A172 (cell line): Measurements from ENCODE around the gene APBA2. TPM values are rescaled to one million over a fixed set of nuclear protein-coding genes. Genes with fewer than 3 reads are reported as not detected.
"Not testable (repeated sequence)": the region's sequence is repeated elsewhere in the genome, so short reads cannot be mapped to it uniquely, and the experiment has no call there.

Source experiments
- DNase-seq: peaks from one replicate; pipeline ENCODE4 v3.0.0-alpha.2; 2015; ENCODE audit warnings: low spot score
- total RNA-seq: library from RNA; depleted of rRNA; stranded (reverse); fragments of >200 nt; shearing (Covaris generic); gene quantifications from 2 replicates; pipeline ENCODE4 v1.2.3, GENCODE V29; 2014

APBA2 gene
- total RNA-seq, 1 experiment from 2014 or later: 34.8 TPM

GRCh38 chr15:28997791-28998190 lies 112.0 kb downstream of the APBA2 start:
- DNase-seq: no peak

DNA sequence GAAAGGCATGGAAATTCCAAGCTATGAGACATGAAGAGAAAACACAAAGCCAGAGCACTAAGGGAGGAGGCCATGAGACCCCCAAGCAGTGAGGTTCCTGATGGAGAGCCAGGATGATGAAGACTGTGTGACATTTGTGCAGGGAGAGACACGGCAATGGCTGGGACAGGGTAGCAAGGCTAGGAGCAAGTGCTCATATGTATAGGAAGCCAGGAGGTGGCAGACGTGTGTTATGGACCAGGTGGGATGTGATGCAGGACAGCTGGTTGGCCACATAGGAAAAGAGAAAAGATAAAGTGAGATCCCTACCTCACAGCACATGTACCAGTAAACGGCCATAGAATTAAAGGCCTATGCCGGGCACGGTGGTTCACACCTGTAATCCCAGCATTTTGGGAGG lies 112.7 kb downstream of the APBA2 start:
- no peak for DNase-seq

GRCh38 chr15:29003191-29003839 lies 117.5 kb downstream of the APBA2 start:
- DNase-seq: no peak

DNA sequence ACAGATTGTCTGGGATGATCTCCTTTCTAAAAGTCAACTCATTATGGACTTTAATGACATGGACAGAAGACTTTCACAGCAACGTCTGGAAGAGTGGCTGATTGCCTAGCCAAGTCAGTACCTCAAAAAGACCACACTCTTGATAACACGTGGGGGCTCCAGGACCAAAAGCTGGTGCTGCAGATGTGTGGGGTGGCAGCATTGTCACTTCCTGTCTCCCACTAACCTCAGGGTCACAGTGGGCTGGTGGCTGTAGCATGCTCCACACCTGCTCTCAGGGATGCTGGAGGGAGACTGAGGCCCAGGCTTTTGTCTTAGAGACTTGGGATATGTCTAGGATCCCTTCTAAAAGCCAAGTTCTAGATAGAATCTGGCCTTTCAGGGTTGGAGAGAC lies 118.1 kb downstream of the APBA2 start:
- no peak for DNase-seq

GRCh38 chr15:29005931-29006330 lies 120.2 kb downstream of the APBA2 start:
- DNase-seq: no peak

DNA sequence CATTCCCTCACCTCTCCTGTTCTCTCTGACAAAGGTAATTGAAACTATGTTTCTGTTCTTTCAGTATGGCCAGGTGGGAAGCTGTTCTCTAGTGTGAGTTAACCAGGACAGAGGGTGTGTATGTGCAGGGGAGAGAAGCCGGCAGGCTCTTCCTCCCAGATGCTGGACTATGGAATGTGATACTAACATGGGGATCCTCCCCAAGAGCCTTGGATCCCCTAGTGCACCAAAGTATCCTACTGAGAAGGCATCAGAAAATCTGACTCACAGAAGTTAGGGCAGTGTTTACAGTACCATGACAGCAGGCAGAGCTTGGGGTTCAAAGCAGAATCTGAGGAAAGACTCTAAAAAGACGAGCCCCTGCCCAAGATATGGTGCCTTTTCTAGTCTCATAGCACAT lies 123.1 kb downstream of the APBA2 start:
- no peak for DNase-seq

DNA sequence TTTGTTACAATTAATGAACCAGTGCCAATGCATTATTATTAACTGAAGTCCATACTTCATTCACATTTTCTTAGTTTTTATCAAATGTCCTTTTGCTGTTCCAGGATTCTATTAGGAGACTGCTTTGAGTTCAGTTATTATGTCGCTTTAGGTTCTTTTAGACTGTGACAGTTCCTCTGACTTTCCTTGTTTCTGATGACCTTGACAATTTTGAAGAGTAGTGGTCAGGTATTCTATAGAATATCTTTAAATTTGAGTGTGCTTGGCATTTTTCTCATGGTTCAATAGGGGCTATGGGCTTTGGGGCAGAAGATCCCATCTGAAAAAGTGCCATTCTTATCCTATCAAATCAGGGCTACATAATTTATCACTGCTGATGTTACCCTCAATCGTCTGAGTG lies 126.3 kb downstream of the APBA2 start:
- DNase-seq: no peak

DNA sequence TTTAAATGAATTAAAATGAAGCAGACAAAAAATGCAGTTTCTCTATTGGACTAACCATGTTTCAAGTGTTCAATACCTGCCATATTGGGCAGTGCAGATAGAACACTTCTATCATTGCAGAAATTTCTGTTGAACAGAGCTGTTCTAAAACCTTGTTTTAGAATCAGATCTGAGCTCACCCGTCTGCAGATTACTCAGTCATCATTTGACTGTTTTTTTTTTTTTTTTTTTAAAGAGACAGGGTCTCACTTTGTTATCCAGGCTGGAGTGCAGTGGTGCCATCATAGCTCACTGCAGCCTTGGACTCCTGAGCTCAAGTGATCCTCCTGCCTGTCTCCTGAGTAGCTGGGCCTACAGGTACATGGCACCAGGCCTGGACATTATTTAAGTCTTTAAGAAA lies 128.7 kb downstream of the APBA2 start:
- no peak for DNase-seq

DNA sequence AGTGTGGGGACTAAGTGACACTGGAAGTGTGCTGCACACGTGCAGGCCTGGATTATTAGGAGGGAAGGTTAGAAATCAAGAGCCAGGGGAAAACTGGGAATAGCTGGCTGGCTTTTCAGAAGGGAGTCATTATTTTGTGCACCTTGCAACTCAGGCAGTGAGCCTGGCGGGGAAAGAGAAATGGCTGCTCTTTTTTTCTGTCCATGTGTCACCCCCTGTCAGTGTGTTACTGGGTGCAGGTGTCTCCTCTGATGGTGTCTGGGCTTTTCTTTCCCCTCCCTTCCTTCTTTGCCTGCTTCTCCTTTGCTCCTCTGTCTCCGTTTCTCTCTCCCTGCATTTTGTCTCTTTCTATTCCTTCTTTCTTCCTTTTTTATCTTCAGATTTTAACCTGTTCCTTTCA lies 130.7 kb downstream of the APBA2 start:
- no peak for DNase-seq

DNA sequence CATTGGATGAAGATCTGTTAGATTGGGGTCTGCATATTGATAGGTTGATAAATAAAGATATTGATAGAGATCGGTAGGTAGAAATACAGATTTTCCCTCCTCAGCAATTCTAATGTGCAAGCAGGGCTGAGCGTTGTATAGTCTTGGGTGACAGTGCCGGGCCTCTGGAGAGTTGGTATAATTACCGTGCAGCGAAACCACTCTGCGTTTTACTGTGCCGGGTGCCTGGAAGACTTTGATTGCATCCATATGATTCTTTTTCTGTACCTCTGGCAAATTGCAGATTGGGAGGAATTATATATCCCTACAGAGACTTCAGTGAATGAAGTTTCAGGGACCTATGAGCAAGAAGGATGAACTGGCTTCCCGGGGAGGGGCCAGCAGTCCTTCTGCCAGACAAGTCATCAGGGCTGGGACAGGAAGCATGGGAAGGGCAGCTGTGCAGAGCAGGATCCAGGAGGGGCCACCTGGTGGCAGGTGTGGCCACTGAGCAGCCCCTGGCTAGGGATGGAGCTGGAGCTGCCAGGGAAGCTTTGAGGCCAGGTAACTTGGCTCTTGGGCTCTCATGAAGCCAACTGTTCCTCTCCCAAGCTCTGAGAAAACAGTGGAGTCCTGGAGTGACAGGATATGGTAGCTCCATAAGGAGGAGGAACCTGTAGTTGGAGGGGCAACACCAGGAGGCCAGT lies 132.5 kb downstream of the APBA2 start:
- no peak for DNase-seq

DNA sequence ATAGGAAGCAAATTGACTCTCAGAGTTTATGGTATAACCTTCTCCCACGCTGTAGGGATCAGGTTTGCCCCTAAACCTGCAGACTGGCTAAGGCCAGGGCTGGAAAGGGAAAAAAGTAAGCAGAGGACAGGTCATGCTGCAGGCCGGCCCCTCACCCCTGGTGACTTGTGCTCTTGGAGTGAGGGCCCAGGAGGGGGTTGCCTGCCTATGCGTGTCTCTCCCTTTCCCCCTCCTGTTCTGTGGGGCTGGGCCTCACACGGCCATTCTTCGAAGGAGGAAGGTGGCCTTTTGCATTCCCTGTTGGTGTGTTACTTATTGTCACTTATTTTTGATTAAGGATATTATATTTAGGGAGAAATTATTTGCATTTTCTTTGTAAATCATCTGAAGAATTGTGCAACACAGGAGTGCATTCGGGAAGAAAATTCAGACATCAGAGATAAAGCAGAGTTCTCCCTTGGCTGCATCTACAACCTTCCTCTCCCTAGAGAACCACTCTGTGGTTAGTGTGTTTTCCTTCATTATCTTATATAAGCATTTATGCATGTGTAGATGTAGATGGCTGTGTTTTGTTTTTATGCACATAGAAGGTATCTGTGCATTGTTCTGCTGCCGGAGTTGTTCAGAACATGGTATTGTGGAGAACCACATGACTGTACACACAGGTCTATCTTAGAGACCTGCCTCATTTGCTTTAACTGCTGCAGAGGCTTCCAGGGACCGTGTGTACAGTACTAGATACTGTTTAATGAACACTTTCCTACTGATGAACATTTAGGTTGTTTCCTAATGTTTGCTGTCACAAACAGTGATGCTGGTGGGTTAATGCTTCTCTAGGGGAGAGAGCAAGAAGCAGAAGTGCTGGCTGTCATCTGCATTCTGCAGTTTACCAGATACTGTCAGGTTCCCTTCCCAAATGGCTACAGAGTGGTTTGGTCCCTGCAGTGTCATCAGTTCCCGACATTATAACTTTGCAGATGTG lies 133.5 kb downstream of the APBA2 start:
- no peak for DNase-seq

DNA sequence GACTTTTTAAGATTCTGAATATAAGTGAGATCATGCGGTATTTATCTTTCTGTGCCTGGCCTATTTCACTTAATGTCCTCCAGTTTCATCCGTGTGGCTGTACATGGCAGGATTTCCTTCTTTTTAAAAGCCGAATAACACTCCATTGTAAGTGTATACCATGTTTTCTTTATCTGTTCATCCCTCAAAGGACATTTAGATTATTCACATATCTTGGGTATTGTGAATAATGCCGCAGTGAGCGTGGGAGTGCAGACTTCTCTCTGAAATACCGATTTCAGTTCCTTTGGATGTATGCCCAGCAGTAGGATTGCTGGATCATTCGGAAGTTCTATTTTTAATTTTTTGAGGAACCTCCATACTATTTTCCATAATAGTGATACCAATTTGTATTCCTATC lies 136.1 kb downstream of the APBA2 start:
- DNase-seq: no peak

- no peak for DNase-seq
Measured at GRCh38 chr15:29024662-29025061, 138.9 kb downstream of the APBA2 start.

- DNase-seq: not testable (repeated sequence)
Measured at GRCh38 chr15:29025411-29025810, 139.6 kb downstream of the APBA2 start.

DNA sequence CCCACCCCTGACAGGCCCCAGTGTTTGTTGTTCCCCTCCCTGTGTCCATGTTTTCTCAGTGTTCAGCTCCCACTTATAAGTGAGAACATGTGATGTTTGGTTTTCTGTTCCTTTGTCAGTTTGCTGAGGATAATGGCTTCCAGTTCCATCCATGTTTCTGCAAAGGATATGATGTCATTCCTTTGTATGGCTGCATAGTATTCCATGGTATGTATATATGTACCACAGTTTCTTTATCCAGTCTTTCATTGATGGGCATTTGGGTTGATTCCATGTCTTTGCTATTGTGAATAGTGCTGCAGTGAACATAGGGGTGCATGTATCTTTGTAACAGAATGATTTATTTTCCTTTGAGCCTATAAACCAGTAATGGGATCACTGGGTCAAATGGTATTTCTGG lies 142.4 kb downstream of the APBA2 start:
- DNase-seq: not testable (repeated sequence)

GRCh38 chr15:29029651-29030195 lies 143.9 kb downstream of the APBA2 start:
- no peak for DNase-seq

GRCh38 chr15:29031502-29032228 lies 145.9 kb downstream of the APBA2 start:
- DNase-seq: no peak

DNA sequence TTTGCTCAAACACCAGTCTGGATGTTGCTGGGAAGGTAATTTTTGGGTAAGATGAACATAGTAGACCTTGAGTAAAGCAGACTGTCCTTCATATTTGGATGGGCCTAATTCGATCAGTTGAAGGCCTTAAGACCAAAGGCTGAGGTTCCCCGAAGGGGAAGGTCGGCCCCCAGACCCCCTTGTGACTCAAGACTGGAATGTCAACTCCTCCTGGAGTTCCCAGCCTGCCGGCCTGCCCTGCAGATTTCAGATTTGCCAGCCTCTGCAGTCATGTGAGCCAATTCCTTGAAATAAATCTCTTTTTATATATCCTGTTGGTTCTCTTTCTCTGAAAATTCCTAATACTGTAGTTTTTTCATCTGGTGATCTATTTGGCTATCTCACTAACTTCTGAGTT lies 146.5 kb downstream of the APBA2 start:
- DNase-seq: no peak

GRCh38 chr15:29032751-29033150 lies 147.0 kb downstream of the APBA2 start:
- DNase-seq: no peak

GRCh38 chr15:29034151-29034550 lies 148.4 kb downstream of the APBA2 start:
- no peak for DNase-seq

- DNase-seq: no peak
Measured at GRCh38 chr15:29034593-29035335, 149.0 kb downstream of the APBA2 start.
